Measurements from ENCODE around the gene OLFML2B.

DNA sequence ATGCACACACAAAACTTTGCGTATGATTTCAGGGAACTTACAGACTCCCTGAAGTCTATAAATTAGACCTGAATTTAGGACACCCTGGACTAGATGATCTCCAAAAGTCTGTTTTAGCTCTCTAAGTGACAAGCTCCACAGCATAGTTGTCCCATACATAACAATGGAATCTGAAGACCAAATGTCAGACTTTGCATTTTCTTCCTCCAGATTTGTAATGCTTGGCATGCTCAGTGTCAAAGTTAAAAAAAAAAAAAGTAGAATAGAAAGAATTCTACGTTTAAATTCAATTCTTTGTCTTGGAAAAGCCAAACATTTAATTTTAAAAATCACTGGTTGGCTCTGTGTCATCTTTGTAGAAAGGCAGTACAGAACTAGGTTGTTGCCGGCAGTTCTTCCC lies 66.7 kb downstream of the OLFML2B start:
- TF ChIP-seq, protein P1, sequence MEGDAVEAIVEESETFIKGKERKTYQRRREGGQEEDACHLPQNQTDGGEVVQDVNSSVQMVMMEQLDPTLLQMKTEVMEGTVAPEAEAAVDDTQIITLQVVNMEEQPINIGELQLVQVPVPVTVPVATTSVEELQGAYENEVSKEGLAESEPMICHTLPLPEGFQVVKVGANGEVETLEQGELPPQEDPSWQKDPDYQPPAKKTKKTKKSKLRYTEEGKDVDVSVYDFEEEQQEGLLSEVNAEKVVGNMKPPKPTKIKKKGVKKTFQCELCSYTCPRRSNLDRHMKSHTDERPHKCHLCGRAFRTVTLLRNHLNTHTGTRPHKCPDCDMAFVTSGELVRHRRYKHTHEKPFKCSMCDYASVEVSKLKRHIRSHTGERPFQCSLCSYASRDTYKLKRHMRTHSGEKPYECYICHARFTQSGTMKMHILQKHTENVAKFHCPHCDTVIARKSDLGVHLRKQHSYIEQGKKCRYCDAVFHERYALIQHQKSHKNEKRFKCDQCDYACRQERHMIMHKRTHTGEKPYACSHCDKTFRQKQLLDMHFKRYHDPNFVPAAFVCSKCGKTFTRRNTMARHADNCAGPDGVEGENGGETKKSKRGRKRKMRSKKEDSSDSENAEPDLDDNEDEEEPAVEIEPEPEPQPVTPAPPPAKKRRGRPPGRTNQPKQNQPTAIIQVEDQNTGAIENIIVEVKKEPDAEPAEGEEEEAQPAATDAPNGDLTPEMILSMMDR (tag by site-specific recombination; IDR thresholded peaks at IDR 0.05): no peak
- TF ChIP-seq ZNF24 (tag by site-specific recombination; IDR thresholded peaks at IDR 0.05) (no peak), ATF2 (tag by site-specific recombination; IDR thresholded peaks at IDR 0.05; ENCODE audit: low read depth) (no peak), ZFHX2 (tag by site-specific recombination; conservative IDR thresholded peaks at IDR 0.05) (no peak)
- TF ChIP-seq, protein P2, sequence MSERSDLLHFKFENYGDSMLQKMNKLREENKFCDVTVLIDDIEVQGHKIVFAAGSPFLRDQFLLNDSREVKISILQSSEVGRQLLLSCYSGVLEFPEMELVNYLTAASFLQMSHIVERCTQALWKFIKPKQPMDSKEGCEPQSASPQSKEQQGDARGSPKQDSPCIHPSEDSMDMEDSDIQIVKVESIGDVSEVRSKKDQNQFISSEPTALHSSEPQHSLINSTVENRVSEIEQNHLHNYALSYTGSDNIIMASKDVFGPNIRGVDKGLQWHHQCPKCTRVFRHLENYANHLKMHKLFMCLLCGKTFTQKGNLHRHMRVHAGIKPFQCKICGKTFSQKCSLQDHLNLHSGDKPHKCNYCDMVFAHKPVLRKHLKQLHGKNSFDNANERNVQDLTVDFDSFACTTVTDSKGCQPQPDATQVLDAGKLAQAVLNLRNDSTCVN (tag by site-specific recombination; optimal IDR thresholded peaks at IDR 0.05): no peak

Measured in HEK293 (cell line).